HG03064 (cell line): ENCODE data around the gene HSPG2.
A peak's percentile ranks its signal among the peaks of the same experiment; 100 is the strongest.
"Not testable (repeated sequence)": the region's sequence is repeated elsewhere in the genome, so short reads cannot be mapped to it uniquely, and the experiment has no call there.

Source experiments
- ATAC-seq: cut with Tn5 transposase; IDR thresholded peaks from one replicate; pipeline ENCODE4 v1.9.1; 2021; ENCODE audit warnings: low read depth; ENCODE audit not compliant: unreplicated experiment

The HSPG2 gene

DNA sequence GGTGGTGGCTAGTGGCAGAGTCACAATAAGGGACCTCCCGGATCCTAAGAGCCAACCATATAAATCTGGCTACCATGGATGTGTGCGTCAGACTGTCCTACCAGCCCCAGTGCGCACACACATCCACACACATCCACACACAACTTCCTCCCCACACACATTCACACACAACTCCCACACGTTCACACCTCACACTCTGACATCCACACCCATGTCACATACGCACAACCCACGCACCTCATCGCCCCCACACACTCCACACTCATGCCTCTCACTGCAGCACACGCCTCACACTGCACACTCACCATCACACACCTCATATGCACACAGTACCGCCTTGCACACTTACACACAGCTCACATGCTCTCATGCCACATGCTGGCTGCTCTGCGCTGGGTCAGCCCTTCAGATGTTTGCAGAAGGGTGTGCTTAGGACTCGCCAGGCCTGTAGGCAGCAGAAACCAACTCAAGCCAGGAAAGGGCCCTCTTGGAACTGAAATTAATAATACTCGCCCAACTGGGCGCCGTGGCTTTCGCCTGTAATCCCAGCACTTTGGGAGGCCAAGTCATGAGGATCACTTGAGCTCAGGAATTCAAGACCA is 122.0 kb downstream of the HSPG2 start:
- ATAC-seq, result no peak

DNA sequence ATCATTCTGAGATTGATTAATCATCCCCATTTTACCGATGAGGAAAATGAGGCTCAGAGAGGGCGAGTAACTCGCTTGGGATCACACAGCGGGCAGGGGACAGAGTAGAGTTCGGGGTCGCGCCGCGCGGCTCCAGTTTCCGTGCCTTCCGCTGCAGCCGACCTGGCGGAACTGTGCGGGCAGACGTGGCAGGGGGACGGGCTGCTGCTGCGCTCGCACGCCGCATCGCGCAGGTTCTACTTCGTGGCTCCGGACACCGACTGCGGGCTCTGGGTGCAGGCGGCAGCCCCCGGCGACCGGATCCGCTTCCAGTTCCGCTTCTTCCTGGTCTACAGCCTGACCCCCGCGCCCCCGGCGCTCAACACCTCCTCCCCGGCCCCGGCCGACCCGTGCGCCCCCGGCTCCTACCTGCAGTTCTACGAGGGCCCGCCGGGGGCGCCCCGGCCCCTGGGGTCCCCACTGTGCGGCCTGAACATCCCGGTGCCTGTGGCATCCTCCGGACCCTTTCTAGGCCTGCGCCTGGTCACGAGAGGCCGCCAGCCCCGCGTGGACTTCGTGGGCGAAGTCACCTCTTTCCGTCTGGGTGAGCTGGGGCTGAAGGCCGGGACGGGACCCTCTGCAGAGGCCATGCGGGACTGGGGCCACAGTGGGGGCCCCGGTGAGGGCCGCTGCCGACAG is 122.7 kb downstream of the HSPG2 start:
- ATAC-seq, result no peak

DNA sequence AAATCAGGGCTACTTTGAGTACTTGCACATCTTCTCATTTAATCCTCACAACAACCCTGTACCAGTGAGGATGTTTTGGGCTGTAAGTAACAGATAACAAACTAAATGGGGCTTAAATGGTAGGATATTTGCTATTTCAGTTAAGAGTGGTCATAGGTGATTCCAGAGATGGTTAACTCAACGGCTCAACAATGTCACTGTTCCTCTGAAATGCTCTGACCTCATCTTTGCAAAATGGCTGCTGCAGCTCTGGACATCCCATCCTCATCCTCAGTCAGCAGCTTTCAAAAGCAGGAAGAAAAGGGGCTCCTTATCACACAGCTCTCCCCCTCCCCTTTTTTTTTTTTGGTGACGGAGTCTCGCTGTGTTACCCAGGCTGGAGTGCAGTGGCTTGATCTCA is 123.6 kb downstream of the HSPG2 start:
- ATAC-seq, result no peak

DNA sequence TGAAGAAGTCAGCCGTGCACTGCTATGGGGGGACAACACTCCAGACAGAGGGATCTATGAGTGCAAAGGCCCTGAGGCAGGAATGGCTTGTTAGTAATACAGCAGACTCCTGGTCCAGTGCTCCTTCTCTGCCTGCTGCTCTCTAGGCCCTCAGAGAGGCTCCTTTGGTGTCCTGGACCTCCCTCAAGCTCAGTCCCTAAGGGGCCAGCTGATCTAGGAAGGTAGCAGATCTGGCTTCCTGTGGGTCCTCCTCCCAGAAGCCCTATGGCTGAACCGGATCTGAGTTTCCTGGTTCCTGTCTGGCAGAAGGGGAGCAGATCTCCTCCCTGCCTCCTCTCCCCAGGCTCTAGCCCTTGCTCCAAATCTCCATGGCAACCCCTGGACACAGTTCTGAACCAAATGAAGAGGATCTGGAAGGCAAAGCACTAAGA is 125.2 kb downstream of the HSPG2 start, which contains the start of gene LDLRAD2:
LDLRAD2 (plus strand) TSS at position 391 of the 431 bp plus-strand sequence. CDS start 187 bp downstream, outside the sequence.
- ATAC-seq, result no peak

DNA sequence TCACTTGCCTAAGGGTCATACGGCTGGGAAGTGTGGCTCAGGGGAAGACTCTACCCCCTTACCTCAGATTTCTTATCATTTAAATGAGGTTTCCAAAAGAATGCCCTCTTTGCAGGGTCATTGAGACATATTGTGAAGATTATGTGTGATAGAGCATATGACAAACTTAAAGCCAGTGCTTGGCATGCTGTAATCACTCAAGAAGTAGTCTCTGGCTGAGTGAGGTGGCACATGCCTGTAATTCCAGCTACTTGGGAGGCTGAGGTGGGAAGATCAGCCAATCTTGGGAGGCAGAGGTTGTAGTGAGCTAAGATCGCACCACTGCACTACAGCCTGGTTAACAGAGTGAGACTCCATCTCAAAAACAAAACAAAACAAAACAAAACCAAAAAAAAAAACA is 132.6 kb downstream of the HSPG2 start:
- ATAC-seq, result no peak

DNA sequence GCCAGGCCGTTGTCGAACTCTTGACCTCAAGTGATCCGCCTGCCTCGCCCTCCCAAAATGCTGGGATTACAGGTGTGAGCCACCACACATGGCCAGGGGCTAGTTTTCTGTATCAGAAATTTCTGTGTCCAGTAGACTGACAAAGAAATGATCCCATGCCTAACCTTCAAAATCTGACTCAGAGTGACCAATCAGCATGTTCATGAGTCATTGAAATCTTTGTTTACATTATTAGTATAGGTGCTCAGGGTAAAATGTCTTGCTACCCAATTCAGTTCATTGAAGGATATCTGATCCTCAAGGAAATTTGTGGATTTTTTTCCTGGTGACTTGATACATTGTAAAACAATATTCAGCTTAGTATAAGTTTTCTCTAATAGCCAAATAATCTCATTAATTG is 136.0 kb downstream of the HSPG2 start:
- ATAC-seq, result no peak

DNA sequence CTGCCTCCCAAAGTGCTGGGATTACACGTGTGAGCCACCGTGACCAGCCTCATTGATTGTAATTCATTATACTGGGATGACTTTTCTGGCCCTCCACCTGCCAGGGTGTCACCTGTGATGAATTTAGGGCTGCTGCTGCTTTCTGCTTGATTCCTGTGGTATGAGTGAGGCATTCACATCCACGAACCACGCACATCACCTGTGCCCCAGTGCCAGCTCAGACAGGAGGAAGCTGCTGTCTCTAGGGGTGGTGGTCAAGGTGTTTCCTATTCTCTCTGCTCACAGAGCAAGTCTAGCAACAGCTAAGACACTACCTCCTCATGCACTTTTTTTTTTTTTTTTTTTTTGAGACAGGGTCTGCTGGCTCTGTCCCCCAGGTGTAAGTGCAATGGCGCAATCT is 137.4 kb downstream of the HSPG2 start:
- ATAC-seq, result no peak

DNA sequence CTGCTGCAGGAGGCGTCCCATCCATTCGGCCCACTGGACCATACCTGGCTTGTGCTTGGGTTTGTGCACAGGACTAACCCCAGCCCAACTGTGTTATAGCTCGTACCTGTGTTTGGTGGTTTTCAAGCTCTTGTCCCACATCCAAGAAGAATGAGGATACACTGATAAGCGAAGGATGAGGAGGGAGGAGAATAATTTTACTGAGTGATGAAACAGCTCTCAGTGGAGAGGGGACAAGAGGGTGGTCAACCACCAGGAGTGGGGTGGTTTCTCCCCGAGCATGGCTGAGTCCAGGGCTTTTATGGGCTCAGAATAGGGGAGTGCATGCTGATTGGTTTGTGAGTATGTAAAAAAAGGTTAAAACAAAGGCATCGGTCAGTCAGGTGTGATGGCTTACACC is 142.0 kb downstream of the HSPG2 start:
- no peak for ATAC-seq

DNA sequence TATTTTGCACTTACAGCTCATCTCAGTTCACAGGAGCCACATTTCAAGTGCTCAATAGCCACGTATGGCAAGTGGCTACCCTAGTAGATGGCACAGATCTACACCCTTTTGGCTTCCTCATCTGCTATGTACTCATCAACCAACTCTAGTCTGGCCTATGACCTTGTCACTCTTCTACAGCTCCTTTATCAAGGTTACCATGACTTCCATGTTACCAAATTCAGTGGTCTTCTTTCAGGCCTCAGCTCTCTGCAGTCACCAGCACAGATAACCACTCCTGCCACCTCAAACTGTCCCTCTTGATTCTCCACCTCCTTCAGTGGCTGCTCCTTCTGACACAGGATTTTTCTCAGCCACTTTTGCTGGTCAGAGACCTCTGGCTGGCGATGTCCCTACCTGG is 142.5 kb downstream of the HSPG2 start:
- no peak for ATAC-seq

DNA sequence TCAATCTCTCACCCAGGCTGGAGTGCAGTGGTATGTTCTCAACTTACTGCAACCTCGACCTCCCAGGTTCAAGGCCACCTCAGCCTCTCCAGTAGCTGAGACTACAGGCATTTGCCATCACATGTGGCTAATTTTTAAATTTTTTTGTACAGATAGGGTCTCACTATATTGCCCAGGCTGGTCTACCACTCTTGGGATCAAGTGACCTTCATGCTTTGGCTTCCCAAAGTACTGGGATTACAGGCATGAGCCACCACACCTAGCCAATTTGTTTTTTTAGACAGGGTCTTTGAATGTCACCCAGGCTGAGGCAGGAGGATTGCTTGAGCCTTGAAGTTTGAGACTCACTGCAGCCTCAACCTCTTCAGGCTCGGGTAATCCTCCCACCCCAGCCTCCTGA is 144.0 kb downstream of the HSPG2 start:
- no peak for ATAC-seq

DNA sequence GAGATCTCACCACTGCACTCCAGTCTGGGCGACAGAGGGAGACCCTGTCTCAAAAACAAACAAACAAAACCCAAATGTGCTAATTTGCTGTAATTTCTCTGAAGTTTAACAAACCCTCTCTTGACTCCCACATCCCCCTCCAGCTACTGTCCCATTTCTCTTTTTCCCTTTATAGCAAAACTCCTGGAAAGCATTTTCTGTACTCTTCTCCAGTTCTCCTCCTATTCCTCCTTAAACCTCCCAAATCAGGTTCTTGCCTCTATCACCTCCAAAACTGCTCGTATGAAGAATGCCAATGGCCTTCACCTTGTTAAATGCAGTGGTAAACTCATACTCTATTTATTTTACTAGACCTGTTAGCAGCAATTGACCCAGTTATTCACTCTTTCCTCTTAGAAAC is 150.5 kb downstream of the HSPG2 start:
- ATAC-seq, result no peak

DNA sequence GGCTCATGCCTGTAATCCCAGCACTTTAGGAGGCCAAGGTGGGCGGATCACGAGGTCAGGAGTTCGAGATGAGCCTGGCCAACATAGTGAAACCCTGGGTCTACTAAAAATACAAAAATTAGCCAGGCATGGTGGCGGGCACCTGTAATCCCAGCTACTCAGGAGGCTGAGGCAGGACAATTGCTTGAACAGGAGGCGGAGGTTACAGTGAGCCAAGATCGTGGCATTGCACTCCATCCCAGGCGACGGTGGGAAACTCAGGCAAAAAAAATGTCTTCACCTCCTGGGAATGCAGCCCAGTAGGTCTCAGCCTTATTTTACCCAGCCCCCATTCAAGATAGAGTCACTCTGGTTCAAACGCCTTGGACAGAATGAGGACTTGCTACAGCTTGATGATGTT is 151.3 kb downstream of the HSPG2 start:
- ATAC-seq, result not testable (repeated sequence)

DNA sequence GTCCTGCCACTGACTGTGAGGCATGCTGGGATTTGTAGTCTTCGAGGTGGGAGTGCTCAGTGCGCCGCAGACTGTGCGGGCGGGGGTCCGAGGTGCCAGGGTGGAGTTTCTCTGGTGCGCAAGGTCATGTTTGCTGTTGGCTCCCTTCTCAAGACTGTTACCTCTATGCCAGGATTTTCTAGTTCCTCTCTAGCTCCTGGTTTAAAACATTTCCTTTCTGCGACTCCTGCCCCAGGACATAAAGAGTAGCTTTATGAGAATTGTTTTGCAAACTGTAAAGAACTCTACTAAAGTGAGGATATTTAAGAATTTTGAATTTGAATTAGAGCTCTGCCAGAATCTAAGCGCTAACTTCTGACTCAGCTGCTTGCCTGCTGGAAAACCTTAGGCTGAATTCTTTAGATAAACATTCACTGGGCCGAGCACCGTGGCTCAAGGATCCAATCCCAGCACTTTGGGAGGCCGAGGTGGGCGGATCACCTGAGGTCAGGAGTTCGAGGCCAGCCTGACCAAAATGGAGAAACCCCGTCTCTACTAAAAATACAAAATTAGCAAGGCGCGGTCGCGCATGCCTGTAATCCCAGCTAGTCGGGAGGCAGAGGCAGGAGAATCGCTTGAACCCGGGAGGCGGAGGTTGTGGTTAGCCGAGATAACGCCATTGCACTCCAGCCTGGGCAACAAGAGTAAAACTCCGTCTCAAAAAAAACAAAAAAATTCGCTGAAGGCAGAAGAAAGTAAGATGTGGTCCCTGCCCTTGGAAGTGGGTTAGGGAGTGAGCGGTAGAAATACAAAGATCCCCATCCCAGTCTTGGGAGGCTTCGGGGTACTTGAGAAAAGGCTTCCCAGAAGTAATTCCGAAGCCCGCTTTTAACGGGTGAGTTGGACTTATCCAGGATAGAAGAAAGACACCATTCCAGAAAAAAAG is 153.2 kb downstream of the HSPG2 start:
- peak; percentile 58 for ATAC-seq

DNA sequence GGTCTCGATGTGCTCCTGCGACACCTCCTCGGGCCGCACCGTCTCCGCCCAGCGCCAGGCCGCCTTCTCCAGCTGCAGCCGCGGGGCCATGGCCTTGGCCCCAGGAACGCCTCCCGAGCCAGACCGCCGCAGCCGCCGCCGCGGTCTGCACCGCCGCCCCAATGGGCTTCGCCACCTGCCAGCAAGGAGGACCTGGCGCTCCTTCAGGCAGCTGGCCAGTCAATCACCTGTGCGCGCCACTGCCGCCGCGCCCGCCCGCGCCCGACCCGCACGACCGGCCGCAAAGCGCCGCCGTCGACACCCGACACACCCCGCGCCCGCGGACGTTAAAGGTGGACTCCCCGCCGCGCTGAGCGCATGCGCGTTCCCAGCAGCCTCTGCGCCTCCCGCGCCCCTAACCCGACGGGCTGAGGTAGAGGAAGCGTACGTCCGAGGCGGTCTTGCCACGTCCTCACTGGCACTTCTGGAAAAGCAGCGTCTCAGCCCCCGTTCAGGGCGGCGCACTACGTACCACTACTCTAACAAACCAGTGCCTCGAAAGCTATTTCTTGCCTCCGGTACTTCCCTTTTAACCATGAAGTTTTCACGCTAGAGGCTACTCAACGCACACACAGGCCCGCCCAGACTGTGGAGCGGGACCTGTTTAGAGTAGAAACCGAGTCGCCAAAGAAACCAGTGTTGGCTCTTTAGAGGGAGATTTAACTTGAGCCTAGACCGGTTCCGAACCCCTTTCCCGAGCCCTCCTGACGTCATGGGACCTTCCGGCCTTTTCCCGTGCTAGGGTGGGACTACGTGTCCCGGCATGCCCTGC is 154.0 kb downstream of the HSPG2 start, which contains the start of gene USP48:
USP48 (minus strand) TSS at position 282 of the 811 bp plus-strand sequence; CDS start at position 90, 192 bp downstream.
- peak; percentile 60 for ATAC-seq

DNA sequence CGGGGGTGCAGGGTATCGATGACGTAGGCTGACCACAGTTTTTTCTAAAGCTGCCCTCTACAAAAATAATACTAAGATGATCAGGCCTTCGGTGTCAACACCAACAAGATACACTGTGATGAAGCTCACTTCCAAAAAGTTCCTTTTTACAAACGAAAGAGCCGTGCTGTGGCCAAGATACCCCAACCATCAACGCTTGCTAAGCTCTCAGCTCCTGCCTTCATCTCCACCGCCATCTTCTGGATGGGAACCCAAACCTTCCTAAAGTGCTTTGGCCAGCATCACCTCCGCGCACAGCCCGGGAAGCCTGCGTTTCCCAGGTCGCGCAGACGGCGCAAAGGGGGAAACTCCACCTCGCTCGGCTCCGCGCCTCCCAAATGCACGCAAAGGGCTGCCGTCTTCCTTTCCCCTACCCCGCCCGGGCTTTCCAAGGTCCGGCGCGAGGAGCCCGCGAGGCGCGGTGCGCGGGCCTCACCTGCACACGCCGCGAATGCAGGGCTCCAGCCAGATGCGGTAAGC is 154.7 kb downstream of the HSPG2 start:
- ATAC-seq, result peak; percentile 18

DNA sequence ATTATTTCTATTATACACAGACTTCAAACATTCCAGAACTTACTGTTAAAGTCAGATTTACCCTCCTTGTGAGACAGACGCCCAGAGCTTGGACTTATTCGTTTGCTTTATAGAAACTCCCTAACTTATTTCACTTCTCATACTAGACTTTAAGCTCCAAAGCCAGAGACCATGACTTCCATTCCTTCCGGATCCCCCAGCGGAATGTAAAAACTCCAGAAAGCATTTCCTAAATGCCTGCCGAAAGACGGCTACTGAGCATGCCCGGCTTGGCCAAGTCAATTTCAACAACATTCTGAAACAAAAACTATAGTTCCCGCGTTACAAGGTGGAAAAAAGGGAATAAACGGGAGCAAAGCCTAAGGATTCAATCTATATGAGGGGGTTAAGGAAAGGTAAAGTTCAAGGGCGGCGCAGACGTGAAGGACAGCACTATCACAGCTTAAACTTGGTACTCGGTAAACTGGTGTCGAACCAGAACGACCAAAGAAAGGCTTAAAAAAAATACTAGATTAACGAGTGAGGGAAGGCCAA is 155.2 kb downstream of the HSPG2 start:
- ATAC-seq, result peak; percentile 14

DNA sequence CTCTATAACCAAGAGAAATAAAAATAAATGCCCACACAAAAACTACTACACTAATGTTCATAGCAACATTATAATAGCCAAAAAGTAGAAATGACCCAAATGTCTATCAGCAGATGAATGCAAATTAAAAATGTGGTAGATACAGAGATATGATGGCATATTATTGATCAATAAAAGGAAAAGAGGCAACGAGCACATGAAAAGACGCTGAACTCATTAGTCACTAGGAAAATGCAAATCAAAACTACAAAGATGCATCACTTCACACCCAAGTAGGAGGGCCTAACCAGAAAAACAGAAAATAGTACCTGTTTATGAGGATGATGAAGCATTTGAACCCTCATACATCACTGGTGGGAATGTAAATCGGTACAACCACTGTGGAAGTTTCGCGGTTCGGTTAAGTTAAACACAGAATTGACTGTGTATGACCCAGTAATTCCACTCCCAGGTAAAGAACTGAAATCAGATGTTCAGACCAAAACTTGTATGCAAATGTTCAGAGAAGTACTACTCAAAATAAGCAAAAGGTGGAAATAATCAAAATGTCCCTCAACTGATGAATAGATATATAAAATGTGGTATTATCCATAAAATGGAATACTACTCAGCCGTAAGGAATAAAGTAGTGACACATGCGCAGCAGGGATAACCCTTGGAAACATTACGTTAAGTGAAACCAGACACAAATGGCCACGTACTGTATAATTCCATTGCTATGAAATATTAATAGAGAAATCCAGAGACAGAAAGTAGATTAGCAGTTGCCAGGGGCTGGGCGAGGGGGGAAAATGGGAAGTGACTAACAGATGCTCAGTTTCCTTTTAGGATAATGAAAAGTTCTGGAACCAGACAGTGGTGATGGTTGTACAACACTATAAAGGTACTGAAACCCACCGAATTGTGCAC is 157.2 kb downstream of the HSPG2 start:
- no peak for ATAC-seq

DNA sequence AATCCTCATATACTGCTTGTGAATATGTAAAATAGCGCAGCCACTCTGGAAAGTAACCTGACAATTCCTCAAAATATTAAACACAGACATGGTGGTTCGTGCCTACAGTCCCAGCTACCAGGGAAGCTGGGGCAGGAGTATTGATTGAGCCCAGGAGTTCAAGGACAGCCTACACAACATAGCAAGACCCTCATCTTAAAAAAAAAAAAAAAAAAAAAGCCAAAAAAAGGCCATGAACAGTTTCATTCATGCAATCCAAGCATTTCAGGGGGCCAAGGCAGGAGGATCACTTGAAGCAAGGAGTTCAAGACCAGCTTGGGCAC is 158.7 kb downstream of the HSPG2 start:
- no peak for ATAC-seq

DNA sequence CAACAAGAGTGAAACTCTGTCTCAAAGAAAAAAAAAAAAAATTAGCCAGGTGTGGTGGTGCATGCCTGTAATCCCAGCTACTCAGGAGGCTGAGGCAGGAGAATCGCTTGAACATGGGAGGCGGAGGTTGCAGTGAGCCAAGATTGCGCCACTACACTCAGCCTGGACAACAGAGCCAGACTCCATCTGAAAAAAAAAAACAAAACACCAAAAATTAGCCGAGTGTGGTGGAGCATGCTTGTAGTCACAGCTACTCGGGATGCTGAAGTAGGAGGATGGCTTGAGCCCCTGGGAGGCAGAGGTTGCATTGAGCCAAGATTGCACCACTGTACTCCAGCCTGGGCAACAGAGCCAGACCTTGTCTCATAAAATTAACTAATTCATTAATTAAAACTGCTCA is 160.2 kb downstream of the HSPG2 start:
- not testable (repeated sequence) for ATAC-seq
